Osteoblast (primary cell): ENCODE results near the gene INMT. TPM values are rescaled to one million over a fixed set of nuclear protein-coding genes. Genes with fewer than 3 reads are reported as not detected.
A peak's percentile ranks its signal among the peaks of the same experiment; 100 is the strongest.

Experiments used
- DNase-seq: peaks from one replicate; pipeline ENCODE4 v3.0.0; 2011; ENCODE audit warnings: low spot score, mixed read lengths; ENCODE audit not compliant: insufficient read length; ENCODE audit errors: missing footprints
- H2AFZ ChIP-seq: 2 replicates; pipeline ENCODE4 v1.6.0; 2011; ENCODE audit warnings: mild to moderate bottlenecking, low read length
- H3K27ac ChIP-seq: 2 replicates; pipeline ENCODE4 v1.5.1; 2011; ENCODE audit warnings: mild to moderate bottlenecking, low read depth, low read length, moderate library complexity
- H3K27me3 ChIP-seq: 2 replicates; pipeline ENCODE4 v1.6.0; 2012; ENCODE audit warnings: mild to moderate bottlenecking, control low read depth, inconsistent platforms, low read length, moderate library complexity; ENCODE audit not compliant: insufficient read depth
- H3K36me3 ChIP-seq: 2 replicates; pipeline ENCODE4 v1.5.1; 2011; ENCODE audit warnings: mild to moderate bottlenecking, low read length, control low read depth, moderate library complexity; ENCODE audit not compliant: insufficient read depth
- H3K4me1 ChIP-seq: 2 replicates; pipeline ENCODE4 v1.5.1; 2011; ENCODE audit warnings: mild to moderate bottlenecking, low read length, control low read depth, moderate library complexity; ENCODE audit not compliant: insufficient read depth
- H3K4me2 ChIP-seq: 2 replicates; pipeline ENCODE4 v1.6.0; 2011; ENCODE audit warnings: mild to moderate bottlenecking, low read length; ENCODE audit not compliant: insufficient read depth
- H3K4me3 ChIP-seq: fragments of 200-600 bp; sonication (generic); 3 replicates; pipeline ENCODE4 v1.5.1; 2012; ENCODE audit warnings: mild to moderate bottlenecking, low read length, inconsistent platforms; ENCODE audit not compliant: insufficient read depth
- H3K79me2 ChIP-seq: 2 replicates; pipeline ENCODE4 v1.6.0; 2012; ENCODE audit warnings: mild to moderate bottlenecking, low read length, control low read depth, inconsistent platforms; ENCODE audit not compliant: insufficient read depth
- H3K9me3 ChIP-seq: 2 replicates; pipeline ENCODE4 v1.5.1; 2011; ENCODE audit warnings: low read depth, low read length, control low read depth
- H4K20me1 ChIP-seq: 2 replicates; pipeline ENCODE4 v1.6.0; 2012; ENCODE audit warnings: mild to moderate bottlenecking, low read length, control low read depth; ENCODE audit not compliant: insufficient read depth
- CTCF ChIP-seq: IDR thresholded peaks from 2 replicates; pipeline ENCODE4 v1.5.1; 2011; ENCODE audit warnings: mild to moderate bottlenecking, low read depth, low read length, moderate library complexity; ENCODE audit errors: extremely low read depth
- total RNA-seq: library from RNA; depleted of rRNA; stranded (reverse); fragments of >200 nt; gene quantifications from 2 replicates; pipeline ENCODE4 v1.2.3, GENCODE V29; 2012

INMT gene
- total RNA-seq, 1 donor = 0.72 TPM

DNA sequence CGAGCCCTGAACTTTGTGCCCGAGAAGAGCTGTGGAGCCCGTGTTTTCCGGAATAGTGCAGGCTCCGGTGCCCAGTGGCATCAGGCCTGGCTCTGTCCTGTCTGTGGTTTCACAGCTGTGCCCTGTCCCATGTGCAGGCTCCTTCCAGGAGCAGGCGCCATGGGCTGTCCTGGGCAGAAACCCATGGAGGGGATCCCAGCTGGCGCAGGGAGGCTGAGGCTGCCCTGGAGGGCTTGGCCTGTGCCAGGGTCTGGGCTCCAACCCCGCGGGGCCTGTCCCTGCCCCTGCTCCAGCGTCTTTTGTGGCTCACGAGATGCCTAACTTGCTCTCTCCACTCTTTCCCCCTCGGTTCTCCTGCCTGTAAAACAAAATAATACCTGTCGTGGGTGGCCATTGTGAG lies 46.3 kb upstream of the INMT start:
- peaks cover 29% of the 10 kb centered on the region for H3K27me3 ChIP-seq
- no peaks in the 10 kb centered on the region for H3K36me3 ChIP-seq
- no peaks in the 10 kb centered on the region for H3K79me2 ChIP-seq
- no peak overlapping the region for H3K27ac ChIP-seq
- DNase-seq = peak; percentile 71
- H3K9me3 ChIP-seq = no peaks in the 10 kb centered on the region
- no peaks in the 10 kb centered on the region for H4K20me1 ChIP-seq
- no peaks in the 10 kb centered on the region for H3K4me1 ChIP-seq
- H3K4me3 ChIP-seq = no peak overlapping the region
- H2AFZ ChIP-seq = no peak overlapping the region
- TF ChIP-seq CTCF = no peak
- H3K4me2 ChIP-seq = no peak overlapping the region

DNA sequence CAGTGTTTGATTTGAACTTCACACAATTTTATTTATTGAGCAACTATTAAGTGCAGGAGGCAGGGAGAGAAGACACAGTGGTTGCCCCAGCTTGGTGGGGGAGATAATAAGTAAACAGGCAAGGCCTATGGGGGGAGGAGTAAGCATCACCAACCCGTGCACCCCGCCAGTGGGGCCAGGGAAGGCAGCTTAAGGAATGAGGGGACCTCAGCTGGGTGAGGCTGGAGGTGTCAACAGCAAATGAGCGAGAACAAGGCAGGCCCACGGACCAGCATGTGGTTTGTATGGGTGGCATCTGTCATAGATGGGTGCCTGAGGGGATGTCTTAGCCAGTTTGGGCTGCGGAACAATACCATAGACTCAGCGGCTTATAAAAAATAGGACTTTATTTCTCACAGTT lies 45.6 kb upstream of the INMT start:
- no peak overlapping the region for H3K4me3 ChIP-seq
- no peaks in the 10 kb centered on the region for H4K20me1 ChIP-seq
- TF ChIP-seq CTCF = no peak

GRCh38 chr7:30706908-30707307 lies 45.0 kb upstream of the INMT start:
- H3K9me3 ChIP-seq = no peaks in the 10 kb centered on the region
- H3K36me3 ChIP-seq = no peaks in the 10 kb centered on the region
- H2AFZ ChIP-seq = no peak overlapping the region
- H3K79me2 ChIP-seq = no peaks in the 10 kb centered on the region
- no peak for TF ChIP-seq CTCF
- no peak for DNase-seq
- peaks cover 17% of the 10 kb centered on the region for H3K27me3 ChIP-seq
- H4K20me1 ChIP-seq = no peaks in the 10 kb centered on the region
- H3K4me3 ChIP-seq = no peak overlapping the region
- H3K4me1 ChIP-seq = no peaks in the 10 kb centered on the region
- H3K27ac ChIP-seq = no peak overlapping the region
- no peak overlapping the region for H3K4me2 ChIP-seq

More for the DNA sequence above, 45.6 kb upstream of the INMT start:
- no peaks in the 10 kb centered on the region for H3K79me2 ChIP-seq
- H2AFZ ChIP-seq = no peak overlapping the region
- H3K4me2 ChIP-seq = no peak overlapping the region
- no peaks in the 10 kb centered on the region for H3K36me3 ChIP-seq
- H3K27me3 ChIP-seq = peaks cover 23% of the 10 kb centered on the region
- no peak overlapping the region for H3K27ac ChIP-seq
- no peaks in the 10 kb centered on the region for H3K4me1 ChIP-seq
- H3K9me3 ChIP-seq = no peaks in the 10 kb centered on the region
- DNase-seq = peak; percentile 52

- no peak overlapping the region for H3K4me2 ChIP-seq
- peaks cover 11% of the 10 kb centered on the region for H3K27me3 ChIP-seq
- no peak overlapping the region for H3K4me3 ChIP-seq
- TF ChIP-seq CTCF = no peak
- H3K36me3 ChIP-seq = no peaks in the 10 kb centered on the region
- no peaks in the 10 kb centered on the region for H3K4me1 ChIP-seq
- H4K20me1 ChIP-seq = no peaks in the 10 kb centered on the region
- H3K9me3 ChIP-seq = no peaks in the 10 kb centered on the region
- H3K27ac ChIP-seq = no peak overlapping the region
- peak; percentile 66 for DNase-seq
- H2AFZ ChIP-seq = no peak overlapping the region
- H3K79me2 ChIP-seq = no peaks in the 10 kb centered on the region
Observed at GRCh38 chr7:30707391-30708357, 44.3 kb upstream of the INMT start.
